ENCODE measurements around the gene SCAMP4. TPM values are rescaled to one million over a fixed set of nuclear protein-coding genes. Genes with fewer than 3 reads are reported as not detected.

Gene SCAMP4
- total and polyA plus RNA-seq, 2 of the 13 experiments (the other 11 are each of a cell fraction or from before 2014, with no cell fraction given): 10.7 to 13.7 TPM

- in situ Hi-C loops (cut with HindIII; ENCODE audit: extremely low pct_ligation_motif_present, low pct_unique_long_range_greater_than_20kb): no loop called here
- Histone ChIP-seq H3K36me3 (replicated peaks in 1 of 2; ENCODE audit: control insufficient read depth in 1 of 2, insufficient read depth in 2 of 2, low read length in 2 of 2) (no peaks in the 10 kb centered on the region), H3K9ac (ENCODE audit: insufficient read depth, low read depth, low read length) (no peak overlapping the region), H3K9me3 (ENCODE audit: low read length) (no peaks in the 10 kb centered on the region), H3K27ac (ENCODE audit: extremely low read length, insufficient read depth, low read length) (peak overlapping the region; percentile 61), H4K20me1 (ENCODE audit: insufficient read depth, low read length) (no peaks in the 10 kb centered on the region; the same call in 1 of the 2 replicates), H3K4me3 (replicated peaks in 1 of 3; ENCODE audit: insufficient read depth in 1 of 3, low read depth in 2 of 3, low read length in 3 of 3) (no peak overlapping the region), H3K4me1 (ENCODE audit: insufficient read depth, low read length) (peaks cover 67% of the 10 kb centered on the region), H3K27me3 (ENCODE audit: control insufficient read depth in 1 of 2, insufficient read depth in 2 of 2, low read length in 2 of 2) (no peaks in the 10 kb centered on the region; a peak in 1 of 5 replicates), H3K4me2 (ENCODE audit: low read depth, low read length) (peak overlapping the region; percentile 59), H2AFZ (ENCODE audit: low read length) (no peak overlapping the region), H3K79me2 (ENCODE audit: insufficient read depth, low read length) (peaks cover 10% of the 10 kb centered on the region)
- ATAC-seq (no peak), FAIRE-seq (no peak), DNase-seq (ENCODE audit: low spot score) (no peak)
- ChIA-PET POLR2A (interaction anchor here (1.3 to 1.7 kb wide), 3 partner anchors 8 to 26 kb away, joined by 5 read pairs; partner anchors contain the start of gene ABHD17A), CTCF (ENCODE audit: low intra/inter-chr PET ratio, low total read pairs) (no interaction called here)
- BruUV-seq (replicated peaks): no TSS peak
- intact Hi-C loops (cut with micrococcal nuclease; ENCODE audit: unreplicated experiment): loop anchor here (1.0 kb wide), 1 partner anchor 15 kb away; no protein-coding TSS in a partner anchor
- WGBS (ENCODE audit: low lambda C conversion rate): 43% methylated on average over 8 of the region's 8 CpGs
- no peak for TF ChIP-seq KAT8 (CRISPR knock-in tag; IDR thresholded peaks at IDR 0.05)
- no peak for TF ChIP-seq ZBTB39 (CRISPR knock-in tag; IDR thresholded peaks at IDR 0.05)
- TF ChIP-seq BATF2 (CRISPR knock-in tag; IDR thresholded peaks at IDR 0.05): no peak
- TF ChIP-seq SNAI1 (CRISPR knock-in tag; IDR thresholded peaks at IDR 0.05; ENCODE audit: borderline replicate concordance): no peak
- no peak for TF ChIP-seq TARDBP (CRISPR knock-in tag; IDR thresholded peaks at IDR 0.05)
- TF ChIP-seq ZNF446 (CRISPR knock-in tag; IDR thresholded peaks at IDR 0.05): no peak
- no peak for TF ChIP-seq CEBPZ (IDR thresholded peaks at IDR 0.05; ENCODE audit: low read length)
- no peak for TF ChIP-seq ADNP (CRISPR knock-in tag; IDR thresholded peaks at IDR 0.05)
- peak; percentile 51 for TF ChIP-seq ZMYM3 (CRISPR knock-in tag; IDR thresholded peaks at IDR 0.05)
- peak; percentile 54; the same call in 1 of the 2 replicates for TF ChIP-seq NR2C2 (CRISPR knock-in tag; IDR thresholded peaks at IDR 0.05; ENCODE audit: borderline replicate concordance)
- no peak for TF ChIP-seq BRD4 (CRISPR knock-in tag; IDR thresholded peaks at IDR 0.05)
- TF ChIP-seq TAF15 (IDR thresholded peaks at IDR 0.05; ENCODE audit: low read depth, low read length, poor library complexity, severe bottlenecking): no peak
- TF ChIP-seq AKAP8 (CRISPR knock-in tag; IDR thresholded peaks at IDR 0.05): peak; percentile 86
- peak; percentile 33; the same call in 1 of the 2 replicates for TF ChIP-seq ZNF430 (CRISPR knock-in tag; IDR thresholded peaks at IDR 0.05)
- no peak for TF ChIP-seq SRSF4 (IDR thresholded peaks at IDR 0.05; ENCODE audit: low read depth, low read length, poor library complexity, severe bottlenecking)
- TF ChIP-seq DPF2 (CRISPR knock-in tag; IDR thresholded peaks at IDR 0.05; ENCODE audit: borderline replicate concordance, low read depth): 0 out of 2 replicates have a peak, but pooled peaks have one; percentile 42
- TF ChIP-seq NPAS2 (CRISPR knock-in tag; IDR thresholded peaks at IDR 0.05; ENCODE audit: borderline replicate concordance): no peak
Measured at GRCh38 chr19:1866693-1867348, 38.4 kb upstream of the SCAMP4 start.

Measured in HepG2 (cell line).